Muscle layer of colon (tissue), 2 donors: ENCODE measurements around the gene GXYLT1.

ENCODE experiments used
- H3K27ac ChIP-seq: one replicate; pipeline ENCODE4 v1.7.0; 2013; ENCODE audit warnings: low read depth, mild to moderate bottlenecking, low read length, moderate library complexity
- H3K27me3 ChIP-seq, 2 donors: one replicate each; pipeline ENCODE4 v1.7.0; 2013; ENCODE audit warnings: low read length in 2 of 2, mild to moderate bottlenecking in 2 of 2; ENCODE audit not compliant: insufficient read depth in 2 of 2, control insufficient read depth in 1 of 2
- H3K36me3 ChIP-seq: one replicate; pipeline ENCODE4 v1.7.0; 2013; ENCODE audit warnings: mild to moderate bottlenecking, low read length; ENCODE audit not compliant: insufficient read depth
- H3K4me1 ChIP-seq: one replicate; pipeline ENCODE4 v1.7.0; 2013; ENCODE audit warnings: mild to moderate bottlenecking, low read length; ENCODE audit not compliant: insufficient read depth
- H3K4me3 ChIP-seq, 2 donors: one replicate each; pipeline ENCODE4 v1.7.0; 2013; ENCODE audit warnings: low read length in 2 of 2, low read depth in 1 of 2, mild to moderate bottlenecking in 1 of 2, moderate library complexity in 1 of 2
- H3K9ac ChIP-seq: one replicate; pipeline ENCODE4 v1.7.0; 2013; ENCODE audit warnings: low read length
- H3K9me3 ChIP-seq: one replicate; pipeline ENCODE4 v1.7.0; 2013; ENCODE audit warnings: mild to moderate bottlenecking, low read length
- donor health status: abdominal sarcoma.
- donor health status: Adenocarcinoma of cecum.

GXYLT1 gene

DNA sequence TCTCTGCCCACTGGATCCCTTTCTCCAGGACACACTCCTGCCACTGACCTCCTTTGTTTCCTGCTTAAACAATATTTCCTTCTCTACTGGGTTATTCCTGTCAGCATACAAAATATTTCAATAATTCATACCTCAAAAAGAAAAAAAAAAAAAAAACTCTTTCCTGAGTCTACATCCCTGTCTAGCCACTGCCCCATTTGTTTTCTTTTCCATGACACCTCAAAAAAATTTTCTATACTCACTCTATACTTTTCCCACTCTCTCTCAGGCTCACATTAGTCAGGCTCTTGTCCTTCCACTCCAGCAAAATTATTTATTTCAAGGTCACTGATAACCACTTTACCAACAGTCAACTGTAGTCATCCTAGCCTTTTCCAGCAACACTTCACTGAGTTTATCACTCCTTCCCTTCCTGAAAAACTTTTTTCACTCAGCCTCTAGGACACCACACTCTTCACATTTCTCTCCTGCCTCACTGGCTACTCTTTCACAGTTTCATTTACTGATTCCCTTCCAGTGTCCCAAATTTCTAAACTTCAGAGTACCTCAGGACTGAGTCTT is 29.4 kb upstream of the GXYLT1 start:
- no peak overlapping the region for H3K27ac ChIP-seq
- H3K4me1 ChIP-seq, result no peaks in the 10 kb centered on the region
- no peak overlapping the region for H3K4me3 ChIP-seq
- H3K9ac ChIP-seq, result no peak overlapping the region
- peaks cover 4% of the 10 kb centered on the region for H3K36me3 ChIP-seq
- H3K9me3 ChIP-seq, result no peaks in the 10 kb centered on the region
- no peaks in the 10 kb centered on the region for H3K27me3 ChIP-seq

DNA sequence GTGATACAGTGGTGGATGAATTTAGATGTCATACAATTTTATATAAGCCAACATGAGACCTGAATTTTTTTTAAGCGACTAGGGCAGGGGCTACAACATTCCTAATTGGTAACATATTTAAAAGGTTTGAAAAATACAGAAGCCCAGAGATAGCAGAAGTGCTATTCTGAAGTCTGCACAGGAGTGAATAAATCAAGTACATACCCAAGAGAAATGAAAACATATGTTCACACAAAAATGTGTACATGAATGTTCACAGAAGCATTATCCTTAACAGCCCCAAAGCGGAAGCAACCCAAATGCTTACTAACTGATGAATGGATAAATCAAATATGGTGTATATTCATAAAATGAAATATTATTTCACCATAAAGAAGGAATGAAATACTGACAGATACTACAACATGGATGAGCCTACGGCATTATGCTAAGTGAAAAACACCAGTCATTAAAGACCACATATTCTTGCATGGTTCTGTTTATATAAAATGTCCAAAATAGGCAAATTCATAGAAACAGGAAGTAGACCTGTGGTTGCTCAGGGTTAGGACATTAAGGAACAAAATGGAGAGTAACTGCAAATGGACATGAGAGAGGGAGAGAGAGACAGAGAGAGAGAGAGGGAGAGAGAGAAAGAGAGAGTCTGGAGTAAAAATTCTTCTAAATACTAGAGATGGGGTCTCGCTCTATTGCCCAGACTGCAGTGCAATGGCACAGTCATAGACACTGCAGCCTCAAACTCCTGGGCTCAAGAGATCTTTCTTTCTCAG is 28.0 kb upstream of the GXYLT1 start:
- no peak overlapping the region for H3K4me3 ChIP-seq
- H3K27ac ChIP-seq, result no peak overlapping the region
- peaks cover 4% of the 10 kb centered on the region for H3K36me3 ChIP-seq
- H3K4me1 ChIP-seq, result no peaks in the 10 kb centered on the region
- no peak overlapping the region for H3K9ac ChIP-seq
- H3K27me3 ChIP-seq, result no peaks in the 10 kb centered on the region
- H3K9me3 ChIP-seq, result no peaks in the 10 kb centered on the region

DNA sequence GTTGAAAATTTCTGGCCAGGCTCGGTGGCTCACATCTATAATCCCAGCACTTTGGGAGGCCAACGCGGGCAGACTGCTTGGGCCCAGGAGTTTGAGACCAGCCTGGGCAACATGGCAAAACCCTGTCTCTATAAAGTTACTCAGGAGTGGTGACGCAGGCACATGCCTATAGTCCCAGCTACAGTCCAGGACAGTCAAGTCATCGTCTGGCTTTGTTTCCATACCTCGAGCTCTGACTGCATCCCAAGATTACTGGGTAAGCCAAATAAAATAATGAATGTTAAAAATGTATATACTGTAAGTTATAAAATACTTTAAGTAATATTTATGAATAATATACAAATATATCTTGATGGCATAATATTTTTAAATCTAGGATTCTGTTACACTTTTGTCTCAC is 23.0 kb upstream of the GXYLT1 start:
- H3K4me1 ChIP-seq, result no peaks in the 10 kb centered on the region
- H3K9ac ChIP-seq, result no peak overlapping the region
- no peaks in the 10 kb centered on the region for H3K36me3 ChIP-seq
- H3K27me3 ChIP-seq, result no peaks in the 10 kb centered on the region
- no peak overlapping the region for H3K27ac ChIP-seq
- no peaks in the 10 kb centered on the region for H3K9me3 ChIP-seq
- H3K4me3 ChIP-seq, result no peak overlapping the region

DNA sequence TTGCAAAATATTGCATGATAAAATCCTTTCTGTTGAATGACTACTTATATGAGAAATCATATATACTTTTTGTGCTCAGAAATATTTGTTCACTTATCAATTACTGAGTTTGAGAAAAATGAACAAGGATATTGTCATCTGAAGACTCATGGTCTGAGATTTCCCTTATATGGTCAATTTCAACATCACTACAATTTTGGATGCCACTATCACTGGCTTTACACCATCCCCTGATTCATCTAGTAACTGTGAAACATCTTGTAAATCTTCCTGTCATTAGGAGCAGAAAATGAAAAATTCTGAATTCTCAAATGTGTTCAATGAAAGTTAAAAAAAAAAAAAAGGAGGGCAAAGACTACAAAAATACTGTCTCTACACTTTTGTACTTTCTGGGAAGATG is 21.8 kb upstream of the GXYLT1 start:
- H3K27ac ChIP-seq, result no peak overlapping the region
- H3K9ac ChIP-seq, result no peak overlapping the region
- no peak overlapping the region for H3K4me3 ChIP-seq
- H3K36me3 ChIP-seq, result no peaks in the 10 kb centered on the region
- no peaks in the 10 kb centered on the region for H3K4me1 ChIP-seq
- H3K27me3 ChIP-seq, result no peaks in the 10 kb centered on the region
- no peaks in the 10 kb centered on the region for H3K9me3 ChIP-seq

DNA sequence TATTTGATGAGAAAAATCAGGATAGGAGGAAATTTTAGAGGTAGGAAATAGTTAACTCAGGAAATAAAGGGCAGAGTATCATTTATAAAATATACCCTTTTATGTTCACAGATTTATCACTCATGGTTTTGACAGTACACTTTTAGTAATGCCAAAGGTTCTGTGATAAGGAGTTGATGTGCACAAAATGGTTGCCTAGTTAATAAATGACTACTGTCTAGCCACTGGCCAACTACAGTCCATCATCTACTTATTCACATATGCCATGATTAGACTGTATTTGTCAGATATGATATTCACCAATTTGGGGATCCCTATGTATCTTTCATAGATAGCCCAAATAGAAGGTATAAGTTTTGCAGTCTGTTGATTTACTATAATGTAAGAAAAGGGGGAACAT is 19.2 kb upstream of the GXYLT1 start:
- Histone ChIP-seq H3K9me3 (no peaks in the 10 kb centered on the region), H3K27ac (no peak overlapping the region), H3K27me3 (no peaks in the 10 kb centered on the region), H3K4me1 (no peaks in the 10 kb centered on the region), H3K36me3 (peaks cover 7% of the 10 kb centered on the region), H3K9ac (no peak overlapping the region), H3K4me3 (no peak overlapping the region)

DNA sequence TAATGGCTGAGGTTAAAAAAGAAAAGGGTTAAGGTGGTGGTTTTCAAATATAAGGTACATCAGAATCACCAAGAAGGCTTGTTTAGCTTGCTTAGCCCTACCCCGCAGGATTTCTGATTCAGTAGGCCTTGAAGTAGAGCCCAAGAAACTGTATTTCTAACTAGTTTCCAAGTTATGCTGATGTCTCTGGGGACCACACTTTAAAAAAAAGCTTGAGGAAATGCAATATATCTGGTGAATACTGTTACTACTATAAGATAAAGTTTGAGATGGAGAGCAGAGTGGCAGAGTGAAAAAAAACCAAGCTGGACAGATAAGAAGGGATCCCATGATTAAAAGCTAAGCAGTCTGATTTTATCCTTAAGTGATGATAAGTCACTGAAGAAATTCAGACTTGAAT is 18.3 kb upstream of the GXYLT1 start:
- Histone ChIP-seq H3K27ac (no peak overlapping the region), H3K9me3 (no peaks in the 10 kb centered on the region), H3K4me1 (no peaks in the 10 kb centered on the region), H3K36me3 (peaks cover 7% of the 10 kb centered on the region), H3K9ac (no peak overlapping the region), H3K27me3 (no peaks in the 10 kb centered on the region), H3K4me3 (no peak overlapping the region)

DNA sequence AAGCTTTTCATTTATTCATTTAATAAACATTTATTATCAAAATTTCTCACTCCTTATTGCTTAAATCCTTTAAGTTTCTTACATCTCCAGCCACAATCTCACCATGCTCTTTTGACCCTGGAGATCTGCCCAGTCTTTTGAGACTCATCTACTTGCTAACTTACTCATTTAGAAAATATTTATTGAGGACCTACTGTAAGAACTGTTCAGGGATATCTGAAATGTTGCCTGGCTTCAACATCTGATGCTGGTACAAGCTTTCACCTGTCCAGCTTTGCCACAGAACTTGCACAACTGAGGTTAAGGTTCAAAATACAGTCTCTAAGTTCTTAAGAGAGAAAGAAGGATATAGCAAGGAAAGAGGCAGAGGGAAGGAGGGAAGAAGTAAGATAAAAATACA is 17.5 kb upstream of the GXYLT1 start:
- H3K36me3 ChIP-seq, result peaks cover 7% of the 10 kb centered on the region
- H3K9ac ChIP-seq, result no peak overlapping the region
- H3K27me3 ChIP-seq, result no peaks in the 10 kb centered on the region
- no peaks in the 10 kb centered on the region for H3K4me1 ChIP-seq
- H3K27ac ChIP-seq, result no peak overlapping the region
- no peak overlapping the region for H3K4me3 ChIP-seq
- H3K9me3 ChIP-seq, result no peaks in the 10 kb centered on the region

DNA sequence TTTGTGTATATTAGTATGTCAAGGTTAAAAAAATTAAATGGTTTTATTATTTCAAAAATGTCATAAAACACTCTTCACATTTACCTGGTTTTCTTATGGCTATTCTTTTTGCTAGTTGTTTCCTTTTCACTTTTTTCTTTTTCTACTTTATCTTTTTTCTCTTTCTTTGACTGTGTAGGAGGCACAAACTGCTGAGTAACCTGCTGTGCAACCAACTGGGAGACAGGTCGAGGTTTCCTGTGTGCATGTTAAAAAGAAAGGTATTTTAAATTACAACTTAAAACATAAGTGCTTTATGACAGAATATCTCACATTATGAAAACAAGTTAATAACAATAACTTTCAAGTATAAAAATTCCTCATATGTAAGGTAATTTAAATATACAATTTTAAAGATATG is 16.9 kb upstream of the GXYLT1 start:
- H3K9me3 ChIP-seq, result no peaks in the 10 kb centered on the region
- H3K4me3 ChIP-seq, result no peak overlapping the region
- no peaks in the 10 kb centered on the region for H3K27me3 ChIP-seq
- no peak overlapping the region for H3K27ac ChIP-seq
- H3K4me1 ChIP-seq, result no peaks in the 10 kb centered on the region
- H3K36me3 ChIP-seq, result peaks cover 7% of the 10 kb centered on the region
- no peak overlapping the region for H3K9ac ChIP-seq

DNA sequence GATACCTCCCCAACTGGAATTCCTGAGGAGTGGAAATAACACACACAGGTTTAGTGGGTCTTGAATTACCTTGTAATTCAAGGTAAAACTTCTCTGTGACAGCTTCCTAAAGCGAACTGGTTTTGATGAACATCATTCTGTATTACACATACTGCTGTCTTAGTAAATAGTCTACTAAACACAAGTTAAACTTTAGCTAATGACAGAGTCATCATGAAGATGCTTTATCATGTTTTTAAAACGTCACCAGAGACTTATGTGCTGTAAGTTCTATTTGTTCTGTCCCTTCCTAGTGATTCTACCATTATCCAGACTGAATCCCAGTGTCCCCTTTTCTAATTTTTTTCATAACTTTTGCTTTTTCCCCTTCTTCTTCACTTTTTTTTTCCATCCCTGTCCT is 11.6 kb upstream of the GXYLT1 start:
- Histone ChIP-seq H3K4me1 (no peaks in the 10 kb centered on the region), H3K36me3 (peaks cover 7% of the 10 kb centered on the region), H3K9ac (no peak overlapping the region), H3K27me3 (no peaks in the 10 kb centered on the region), H3K27ac (no peak overlapping the region), H3K4me3 (no peak overlapping the region), H3K9me3 (no peaks in the 10 kb centered on the region)

DNA sequence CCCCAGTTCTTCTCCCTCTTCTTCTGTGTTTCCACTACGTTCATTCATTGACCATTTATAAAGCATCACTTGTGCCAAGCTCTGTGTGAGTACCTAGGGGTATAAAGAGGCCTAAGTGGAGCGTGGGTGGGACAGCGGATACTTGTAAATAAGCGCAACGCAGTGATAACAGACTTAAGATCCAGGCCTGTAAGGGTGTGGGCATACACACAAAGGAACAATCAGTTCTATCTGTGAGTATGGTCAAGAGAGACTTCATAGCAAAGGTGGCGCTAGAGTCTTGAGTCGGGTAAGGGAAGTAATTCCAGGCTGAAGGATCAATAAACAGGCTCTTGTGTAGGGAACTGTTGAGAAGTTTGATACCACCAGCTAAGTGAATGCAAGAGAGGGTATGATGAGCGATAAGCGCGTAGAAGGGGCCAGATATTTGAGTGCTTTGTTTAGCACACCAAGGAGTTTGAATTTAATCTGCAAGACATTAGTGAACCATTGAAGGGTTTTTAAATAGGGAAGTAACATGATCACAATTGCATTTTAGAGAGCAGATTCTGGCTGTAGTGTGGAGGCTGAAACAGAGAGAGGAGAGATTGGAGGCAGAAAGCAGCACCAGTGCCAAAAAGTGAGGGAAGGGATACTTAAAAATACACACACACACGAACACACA is 1.0 kb upstream of the GXYLT1 start:
- no peaks in the 10 kb centered on the region for H3K27me3 ChIP-seq
- H3K9ac ChIP-seq, result no peak overlapping the region
- H3K4me3 ChIP-seq, result peak overlapping the region in 1 of 2 donors; percentile 83
- H3K27ac ChIP-seq, result peak overlapping the region; percentile 66
- H3K36me3 ChIP-seq, result no peaks in the 10 kb centered on the region
- no peaks in the 10 kb centered on the region for H3K9me3 ChIP-seq
- peaks cover 13% of the 10 kb centered on the region for H3K4me1 ChIP-seq

DNA sequence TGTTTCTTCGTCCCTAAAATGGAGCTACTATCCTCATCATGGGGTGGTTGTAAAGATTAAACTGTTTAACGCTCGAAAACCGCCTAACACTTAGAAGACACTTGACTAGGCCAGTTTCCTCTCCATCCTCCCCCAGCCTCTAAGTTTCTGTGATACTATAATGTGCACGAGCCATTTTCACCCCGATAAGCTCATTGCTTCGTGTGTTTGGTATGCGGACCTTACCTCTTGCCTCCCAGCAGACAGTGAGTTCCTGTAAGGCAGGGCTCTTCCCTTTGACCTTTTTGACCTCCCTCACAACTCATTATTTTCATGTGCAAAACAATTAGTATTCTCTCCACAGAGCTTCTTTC is 499 bp upstream of the GXYLT1 start:
- H3K9ac ChIP-seq, result no peak overlapping the region
- no peaks in the 10 kb centered on the region for H3K27me3 ChIP-seq
- no peaks in the 10 kb centered on the region for H3K36me3 ChIP-seq
- no peaks in the 10 kb centered on the region for H3K9me3 ChIP-seq
- H3K4me3 ChIP-seq, result peak overlapping the region; percentile 47 to 83
- peaks cover 13% of the 10 kb centered on the region for H3K4me1 ChIP-seq
- peak overlapping the region; percentile 66 for H3K27ac ChIP-seq

DNA sequence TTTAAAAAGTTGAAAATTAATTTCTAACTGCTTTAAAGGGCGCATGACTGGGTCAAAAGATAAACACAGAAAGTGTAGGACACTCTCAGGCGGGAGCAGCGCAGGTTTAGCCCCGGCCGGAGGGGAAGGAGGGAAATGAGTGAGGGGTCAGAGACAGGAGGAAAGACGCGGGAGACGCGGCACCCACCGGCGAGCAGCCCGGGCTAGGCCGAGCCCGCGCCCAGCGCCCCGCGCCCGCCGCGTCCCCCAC is 591 bp downstream of the GXYLT1 start:
- Histone ChIP-seq H3K27me3 (no peaks in the 10 kb centered on the region), H3K9ac (peak overlapping the region; percentile 18), H3K27ac (peak overlapping the region; percentile 71), H3K4me1 (peaks cover 13% of the 10 kb centered on the region), H3K36me3 (no peaks in the 10 kb centered on the region), H3K4me3 (peak overlapping the region; percentile 47 to 83), H3K9me3 (no peaks in the 10 kb centered on the region)
